K562 (cell line): ENCODE results near the gene C10orf71. TPM values are rescaled to one million over a fixed set of nuclear protein-coding genes. Genes with fewer than 3 reads are reported as not detected.

ENCODE experiments used
- DACH1 ChIP-seq: fragments of 450-650 bp; IDR thresholded peaks from 2 replicates; pipeline ENCODE4 v1.6.1; 2018; ENCODE audit not compliant: partially characterized antibody
- DLX4 ChIP-seq: fragments of 250-450 bp; sonication (Bioruptor Pico); IDR thresholded peaks from 2 replicates; pipeline ENCODE4 v1.6.1; 2021; ENCODE audit warnings: mild to moderate bottlenecking
- GABPB1 ChIP-seq: sonication (generic); formaldehyde crosslinking; IDR thresholded peaks from 2 replicates; pipeline ENCODE4 v1.8.0; 2022; ENCODE audit warnings: mild to moderate bottlenecking, missing genetic modification reagents
- GATAD2B ChIP-seq: fragments of 450-650 bp; IDR thresholded peaks from 2 replicates; pipeline ENCODE4 v1.6.1; 2017; ENCODE audit warnings: mild to moderate bottlenecking, borderline replicate concordance
- GTF3C2 ChIP-seq: IDR thresholded peaks from 3 replicates; pipeline ENCODE4 v1.6.1; 2011; ENCODE audit warnings: borderline replicate concordance, mild to moderate bottlenecking, moderate library complexity; ENCODE audit not compliant: insufficient read length; ENCODE audit errors: extremely low read depth
- HINFP ChIP-seq: fragments of 450-650 bp; conservative IDR thresholded peaks from 2 replicates; pipeline ENCODE4 v1.6.1; 2016; ENCODE audit warnings: missing genetic modification characterization, low read depth, mild to moderate bottlenecking, control low read depth, missing compliant biosample characterization
- KAT2B ChIP-seq: IDR thresholded peaks from one replicate; pipeline ENCODE4 v1.6.1; 2012; ENCODE audit warnings: low read depth, mild to moderate bottlenecking, control low read depth, inconsistent platforms, low read length, moderate library complexity
- LCOR ChIP-seq: sonication (generic); formaldehyde crosslinking; IDR thresholded peaks from 2 replicates; pipeline ENCODE4 v1.8.0; 2022; ENCODE audit warnings: mild to moderate bottlenecking, missing genetic modification reagents
- MAFK ChIP-seq: IDR thresholded peaks from 2 replicates; pipeline ENCODE4 v1.6.1; 2011; ENCODE audit warnings: low read length, improper control_type of control experiment
- MIER1 ChIP-seq: fragments of 450-650 bp; IDR thresholded peaks from 2 replicates; pipeline ENCODE4 v1.6.1; 2016; ENCODE audit warnings: antibody characterized with exemption, mild to moderate bottlenecking, low read depth
- NBN ChIP-seq: fragments of 450-650 bp; IDR thresholded peaks from 2 replicates; pipeline ENCODE4 v1.6.1; 2016; ENCODE audit warnings: low read depth, mild to moderate bottlenecking
- PBX2 ChIP-seq, 2 experiments: IDR thresholded peaks in 1 of 2; conservative IDR thresholded peaks in 1 of 2; 2 replicates each; pipeline ENCODE4 v1.6.1; 2016; ENCODE audit warnings: low read depth in 2 of 2, mild to moderate bottlenecking in 1 of 2, missing compliant biosample characterization in 1 of 2, missing genetic modification characterization in 1 of 2, moderate library complexity in 1 of 2
- TCFL5 ChIP-seq: fragments of 250-450 bp; sonication (Bioruptor Pico); conservative IDR thresholded peaks from 2 replicates; pipeline ENCODE4 v1.6.1; 2021; ENCODE audit warnings: mild to moderate bottlenecking, moderate library complexity, matching md5 sums
- THRAP3 ChIP-seq: fragments of 450-650 bp; IDR thresholded peaks from 2 replicates; pipeline ENCODE4 v1.6.1; 2016; ENCODE audit warnings: mild to moderate bottlenecking, inconsistent platforms, borderline replicate concordance
- ZNF134 ChIP-seq: fragments of 250-450 bp; sonication (Bioruptor Pico); conservative IDR thresholded peaks from 2 replicates; pipeline ENCODE4 v1.4.0; 2020
- ZNF282 ChIP-seq: sonication (generic); formaldehyde crosslinking; IDR thresholded peaks from 2 replicates; pipeline ENCODE4 v1.8.1; 2023; ENCODE audit warnings: missing genetic modification reagents
- polyA plus RNA-seq, 8 experiments: library from polyadenylated mRNA; depleted of rRNA in 4 of 8; stranded (reverse) in 5 of 8; unstranded in 3 of 8; fragments of >200 nt; fragmentation: Nextera tagmentation in 2 of 8; fragmentation: Illumina TruSeq in 1 of 8; extraction: Ambion mirVana in 2 of 8; extraction: Trizol in 1 of 8; gene quantifications; 2 replicates each; pipeline versions ENCODE4 v1.2.1 to v1.2.3, GENCODE V29; 2011 to 2014; ENCODE audit warnings: inconsistent platforms in 1 of 8, missing spikeins in 1 of 8
- total RNA-seq, 7 experiments: library from RNA; depleted of rRNA in 6 of 7; stranded (reverse); fragments of >200 nt in 6 of 7; fragmentation: Illumina TruSeq in 2 of 7; extraction: Trizol in 2 of 7; gene quantifications; 2 replicates each; pipeline versions ENCODE4 v1.2.1 to v1.2.3, GENCODE V29; 2011 to 2021; ENCODE audit warnings: low replicate concordance in 1 of 7

Gene C10orf71
- total and polyA plus RNA-seq, 9 of the 15 experiments (the other 6 are each of a cell fraction or from before 2014, with no cell fraction given) = 0.06 to 4.5 (median 1.3) TPM

- TF ChIP-seq GABPB1 (CRISPR knock-in tag) (no peak), HINFP (no peak; the same call in 1 of the 2 replicates), DACH1 (no peak), MIER1 (no peak), MAFK (peak; percentile 38), GATAD2B (no peak; the same call in 1 of the 2 replicates), PBX2 (CRISPR knock-in tag; IDR thresholded peaks at IDR 0.05; ENCODE audit: low read depth) (no peak), PBX2 (tag; conservative IDR thresholded peaks at IDR 0.05; ENCODE audit: low read depth) (peak; percentile 82), ZNF134 (CRISPR knock-in tag) (0 out of 2 replicates have a peak, but pooled peaks have one; percentile 39), TCFL5 (no peak), KAT2B (no peak), DLX4 (CRISPR knock-in tag) (no peak), THRAP3 (no peak), ZNF282 (CRISPR knock-in tag) (no peak), GTF3C2 (no peak), NBN (peak; percentile 82), LCOR (CRISPR knock-in tag) (no peak; the same call in 1 of the 2 replicates)
Measured at GRCh38 chr10:49300140-49300974, 1.4 kb downstream of the C10orf71 start (continued).
